Fibroblast of skin of left biceps (primary cell): ENCODE data around the gene GPR17.

Source experiments
- DNase-seq, 2 experiments: peaks; one replicate each; pipeline ENCODE4 v3.0.0-alpha.2; 2013; ENCODE audit warnings: low read depth in 2 of 2

The GPR17 gene

GRCh38 chr2:127690696-127691095 is 44.7 kb downstream of the GPR17 start:
- DNase-seq, result no peak

GRCh38 chr2:127694986-127695385 is 49.0 kb downstream of the GPR17 start:
- no peak for DNase-seq

- no peak for DNase-seq
Observed at GRCh38 chr2:127695491-127696472, 49.8 kb downstream of the GPR17 start.

DNA sequence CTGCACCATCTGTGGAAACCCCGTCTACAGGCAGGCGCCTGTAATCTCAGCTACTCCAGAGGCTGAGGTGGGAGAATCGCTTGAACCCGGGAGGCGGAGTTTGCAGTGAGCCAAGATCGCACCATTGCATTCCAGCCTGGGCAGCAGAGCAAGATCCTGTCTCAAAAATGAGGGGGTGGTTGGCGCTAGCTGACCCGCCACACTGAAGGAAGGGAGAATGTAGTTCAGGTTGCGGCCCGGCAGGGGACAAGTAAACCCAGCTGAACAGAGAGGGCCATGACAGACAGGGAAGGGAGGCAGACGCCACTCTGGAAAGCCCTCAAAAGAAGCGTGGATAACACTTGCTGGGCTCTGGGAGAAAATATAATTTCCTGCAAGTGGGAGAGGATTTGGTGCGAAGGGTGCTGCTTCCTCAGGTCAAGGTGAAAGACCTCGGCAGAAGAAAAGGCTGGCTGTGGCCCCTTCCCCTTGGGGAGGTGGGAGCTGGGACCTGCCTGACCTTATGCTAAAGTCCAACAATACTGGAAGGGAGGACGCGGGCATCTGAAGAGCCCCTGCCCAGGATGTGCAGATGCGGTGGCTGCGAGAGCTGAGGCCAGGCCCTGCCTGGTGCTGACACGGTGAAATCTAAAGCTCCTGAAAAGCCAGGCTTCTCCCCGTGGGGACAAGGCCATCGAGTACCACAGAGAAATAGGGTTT is 51.7 kb downstream of the GPR17 start:
- DNase-seq, result no peak

DNA sequence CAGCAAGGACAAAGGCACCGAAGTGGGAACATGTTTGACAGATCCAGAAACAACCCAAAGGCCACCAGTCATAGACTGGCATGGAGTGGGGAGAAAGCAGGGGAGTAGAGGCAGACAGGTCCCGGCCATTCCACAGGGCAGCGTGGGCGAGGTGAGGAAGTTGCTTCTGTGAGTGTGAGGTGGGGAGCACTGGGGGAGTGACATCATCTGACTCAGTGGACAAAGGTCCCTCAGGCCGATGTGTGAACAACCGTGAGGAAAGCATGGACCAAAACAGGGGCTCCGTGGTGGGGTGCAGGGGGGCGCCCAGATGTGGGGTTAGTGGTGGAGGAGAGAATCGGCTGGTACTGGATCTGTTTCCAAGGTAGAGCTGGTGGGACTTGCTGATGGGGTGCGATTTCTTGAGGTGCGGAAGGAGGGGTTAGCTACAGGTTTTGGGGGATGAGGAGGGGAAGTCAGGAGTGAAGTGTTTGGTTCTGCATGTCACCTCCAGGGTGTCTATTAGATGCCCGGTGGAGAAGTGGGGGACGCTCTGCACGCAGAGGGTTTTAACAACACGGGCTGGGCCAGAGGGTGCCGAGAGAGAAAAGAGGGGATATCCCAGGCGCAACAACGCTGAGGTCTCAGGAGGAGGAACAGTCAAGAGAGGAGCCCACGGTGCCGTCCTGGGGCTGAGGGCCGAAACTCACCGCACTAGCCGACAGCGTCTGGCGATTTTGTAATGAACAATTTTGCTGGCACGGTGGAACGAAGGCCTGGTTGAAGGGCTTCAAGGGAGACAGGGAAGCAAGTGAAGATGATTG is 52.8 kb downstream of the GPR17 start:
- no peak for DNase-seq

GRCh38 chr2:127700527-127701192 is 54.7 kb downstream of the GPR17 start:
- no peak for DNase-seq

- DNase-seq, result peak; percentile 53 to 66
Observed at GRCh38 chr2:127701193-127701650, 55.3 kb downstream of the GPR17 start, which contains the start of gene SFT2D3. Gene SFT2D3 (plus strand): TSS chr2:127701497. CDS start chr2:127701529, 32 bp downstream.

- no peak for DNase-seq
Observed at GRCh38 chr2:127701651-127702394, 55.9 kb downstream of the GPR17 start.
